HEK293 (cell line): ENCODE data around the gene ASIC1.

ENCODE experiments used
- CTCF ChIP-seq: fragments of 450-650 bp; formaldehyde crosslinking; IDR thresholded peaks from 2 replicates; pipeline ENCODE4 v1.5.1; 2016; ENCODE audit warnings: missing biosample characterization, missing genetic modification characterization
- HOXA7 ChIP-seq: sonication (generic); formaldehyde crosslinking; IDR thresholded peaks from 2 replicates; pipeline ENCODE4 v1.8.1; 2022; ENCODE audit warnings: missing genetic modification reagents, borderline replicate concordance
- TCF7L2 ChIP-seq: IDR thresholded peaks from 2 replicates; pipeline ENCODE4 v1.6.1; 2011; ENCODE audit warnings: low read depth, mild to moderate bottlenecking, inconsistent platforms, low read length, moderate library complexity, borderline replicate concordance
- ZNF501 ChIP-seq: fragments of 450-650 bp; formaldehyde crosslinking; IDR thresholded peaks from 2 replicates; pipeline ENCODE4 v1.5.1; 2016; ENCODE audit warnings: missing biosample characterization, missing genetic modification characterization
- ZNF621 ChIP-seq: fragments of 450-650 bp; formaldehyde crosslinking; IDR thresholded peaks from 2 replicates; pipeline ENCODE4 v1.5.1; 2017; ENCODE audit warnings: missing biosample characterization, missing genetic modification characterization

DNA sequence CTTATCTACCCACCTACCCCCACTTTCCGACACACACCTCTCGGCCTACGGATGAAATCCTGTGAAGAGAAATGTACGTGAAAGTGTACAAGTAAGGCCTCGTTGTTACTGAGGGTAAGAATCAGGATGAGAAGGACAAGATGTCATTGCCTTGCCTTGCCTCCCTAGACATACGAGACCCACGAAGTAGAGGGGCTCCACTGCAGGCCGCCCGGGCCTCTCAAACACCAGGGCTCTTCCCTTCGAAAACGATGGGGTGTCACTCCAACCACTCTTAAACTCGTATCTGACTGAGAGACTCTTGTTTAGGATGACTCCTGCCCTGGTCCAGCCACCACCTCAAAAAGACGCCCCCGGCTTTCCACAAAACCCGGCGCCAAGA is 32.6 kb upstream of the ASIC1 start:
- no peak for TF ChIP-seq HOXA7 (CRISPR knock-in tag)
- no peak for TF ChIP-seq CTCF (tag by site-specific recombination)
- no peak for TF ChIP-seq ZNF501
- no peak for TF ChIP-seq TCF7L2
- no peak for TF ChIP-seq ZNF621 (tag by site-specific recombination)
